Inflammatory macrophage treated with lipopolysaccharide for 1 hour (primary cell): Measurements from ENCODE around the gene IAH1.

Experiments
- DNase-seq, 2 donors: peaks; one replicate each; pipeline ENCODE4 v3.0.0-alpha.2; 2020 to 2022

Gene IAH1

GRCh38 chr2:9532421-9532820, 58.1 kb downstream of the IAH1 start:
- DNase-seq, result no peak

GRCh38 chr2:9533663-9534062, 59.3 kb downstream of the IAH1 start:
- DNase-seq, result no peak

GRCh38 chr2:9535177-9535576, 60.8 kb downstream of the IAH1 start:
- peak in 1 of 2 donors; percentile 32 for DNase-seq

GRCh38 chr2:9536504-9536903, 62.2 kb downstream of the IAH1 start:
- no peak for DNase-seq

- DNase-seq, result peak; percentile 94 to 98
These were observed 63.7 kb downstream of the IAH1 start for GRCh38 chr2:9538000-9538507.
